Measurements from ENCODE around the gene SLC29A1. TPM values are rescaled to one million over a fixed set of nuclear protein-coding genes. Genes with fewer than 3 reads are reported as not detected.

Gene SLC29A1
- total RNA-seq, 4 donors from 2014 or later: 51.4 to 83.1 (median 63.8) TPM

- H3K4me1 ChIP-seq: no peaks in the 10 kb centered on the region
- no peak overlapping the region for H3K27ac ChIP-seq
- H3K27me3 ChIP-seq: no peaks in the 10 kb centered on the region
- H3K9me3 ChIP-seq: no peaks in the 10 kb centered on the region
- WGBS, 2 donors: 59 to 61% methylated on average over 2 of the region's 2 CpGs
- no peak overlapping the region for H3K4me3 ChIP-seq
- no peak for DNase-seq (ENCODE audit: low spot score in 2 of 2)
- H3K36me3 ChIP-seq: no peaks in the 10 kb centered on the region
- TF ChIP-seq, protein P1, sequence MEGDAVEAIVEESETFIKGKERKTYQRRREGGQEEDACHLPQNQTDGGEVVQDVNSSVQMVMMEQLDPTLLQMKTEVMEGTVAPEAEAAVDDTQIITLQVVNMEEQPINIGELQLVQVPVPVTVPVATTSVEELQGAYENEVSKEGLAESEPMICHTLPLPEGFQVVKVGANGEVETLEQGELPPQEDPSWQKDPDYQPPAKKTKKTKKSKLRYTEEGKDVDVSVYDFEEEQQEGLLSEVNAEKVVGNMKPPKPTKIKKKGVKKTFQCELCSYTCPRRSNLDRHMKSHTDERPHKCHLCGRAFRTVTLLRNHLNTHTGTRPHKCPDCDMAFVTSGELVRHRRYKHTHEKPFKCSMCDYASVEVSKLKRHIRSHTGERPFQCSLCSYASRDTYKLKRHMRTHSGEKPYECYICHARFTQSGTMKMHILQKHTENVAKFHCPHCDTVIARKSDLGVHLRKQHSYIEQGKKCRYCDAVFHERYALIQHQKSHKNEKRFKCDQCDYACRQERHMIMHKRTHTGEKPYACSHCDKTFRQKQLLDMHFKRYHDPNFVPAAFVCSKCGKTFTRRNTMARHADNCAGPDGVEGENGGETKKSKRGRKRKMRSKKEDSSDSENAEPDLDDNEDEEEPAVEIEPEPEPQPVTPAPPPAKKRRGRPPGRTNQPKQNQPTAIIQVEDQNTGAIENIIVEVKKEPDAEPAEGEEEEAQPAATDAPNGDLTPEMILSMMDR (IDR thresholded peaks at IDR 0.05): no peak
- TF ChIP-seq POLR2A (IDR thresholded peaks at IDR 0.05): no peak
- TF ChIP-seq EP300 (IDR thresholded peaks at IDR 0.05): no peak
Measured at GRCh38 chr6:44188819-44189218, 34.6 kb upstream of the SLC29A1 start.

GRCh38 chr6:44189257-44189656, 34.1 kb upstream of the SLC29A1 start:
- Histone ChIP-seq H3K27me3 (no peaks in the 10 kb centered on the region), H3K36me3 (no peaks in the 10 kb centered on the region), H3K27ac (no peak overlapping the region), H3K4me1 (no peaks in the 10 kb centered on the region), H3K4me3 (no peak overlapping the region), H3K9me3 (no peaks in the 10 kb centered on the region)
- DNase-seq (ENCODE audit: low spot score in 2 of 2): no peak
- TF ChIP-seq POLR2A (IDR thresholded peaks at IDR 0.05): no peak
- TF ChIP-seq, protein P1 (IDR thresholded peaks at IDR 0.05): no peak
- TF ChIP-seq EP300 (IDR thresholded peaks at IDR 0.05): no peak
- WGBS, 2 donors: 73% methylated on average over 2 of the region's 2 CpGs

DNA sequence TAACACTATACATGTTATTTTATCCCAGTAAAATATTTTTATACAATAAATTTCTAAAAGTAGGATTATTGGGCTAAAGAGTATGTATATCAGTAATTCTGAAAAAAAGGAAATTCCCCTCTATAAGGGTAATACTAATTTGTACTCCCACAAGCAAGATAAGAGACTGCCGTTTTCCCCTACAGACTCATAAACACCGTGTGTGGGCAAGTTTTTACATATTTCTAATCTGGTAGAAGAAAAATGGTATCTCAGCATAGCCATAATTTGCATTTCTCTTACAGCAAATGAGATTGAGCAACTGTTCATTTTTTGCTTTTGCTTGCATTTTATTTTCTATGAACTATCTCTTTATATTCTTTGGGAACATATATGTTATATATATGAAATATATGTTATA, 32.7 kb upstream of the SLC29A1 start:
- Histone ChIP-seq H3K36me3 (no peaks in the 10 kb centered on the region), H3K27me3 (no peaks in the 10 kb centered on the region), H3K9me3 (no peaks in the 10 kb centered on the region), H3K4me3 (no peak overlapping the region), H3K27ac (no peak overlapping the region), H3K4me1 (no peaks in the 10 kb centered on the region)
- WGBS, 2 donors: 26 to 30% methylated on average over 2 of the region's 2 CpGs
- TF ChIP-seq POLR2A (IDR thresholded peaks at IDR 0.05) (no peak), EP300 (IDR thresholded peaks at IDR 0.05) (no peak)
- TF ChIP-seq, protein P1 (IDR thresholded peaks at IDR 0.05): no peak
- no peak for DNase-seq (ENCODE audit: low spot score in 2 of 2)

GRCh38 chr6:44192428-44193041, 30.9 kb upstream of the SLC29A1 start:
- 53 to 61% methylated on average over 10 of the region's 10 CpGs for WGBS, 2 donors

DNA sequence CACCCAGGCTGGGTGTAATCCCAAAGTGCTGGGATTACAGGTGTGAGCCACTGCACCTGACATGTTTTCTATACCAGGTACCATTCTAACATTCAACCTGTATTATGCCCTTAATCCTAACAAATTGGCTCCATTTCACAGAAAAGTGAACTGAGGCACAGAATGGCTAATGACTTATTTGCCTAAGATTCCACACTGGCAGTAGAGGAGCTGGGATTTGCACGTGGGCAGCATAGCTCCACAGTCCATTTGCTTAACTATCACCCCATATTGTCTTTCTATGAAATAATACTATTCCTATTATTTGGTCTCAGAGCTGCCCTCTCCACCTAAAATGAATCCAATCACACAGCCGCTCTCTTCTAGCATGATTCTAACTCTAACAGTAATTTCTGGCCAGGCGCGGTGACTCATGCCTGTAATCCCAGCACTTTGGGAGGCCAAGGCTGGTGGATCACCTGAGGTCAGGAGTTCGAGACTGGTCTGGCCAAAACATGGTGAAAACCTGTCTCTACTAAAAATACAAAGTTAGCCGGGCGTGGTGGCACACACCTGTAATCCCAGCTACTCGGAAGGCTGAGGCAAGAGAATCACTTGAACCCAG, 30.0 kb upstream of the SLC29A1 start:
- H3K9me3 ChIP-seq: no peaks in the 10 kb centered on the region
- H3K36me3 ChIP-seq: no peaks in the 10 kb centered on the region
- no peak for DNase-seq (ENCODE audit: low spot score in 2 of 2)
- H3K4me1 ChIP-seq: no peaks in the 10 kb centered on the region
- TF ChIP-seq, protein P1 (IDR thresholded peaks at IDR 0.05): no peak
- TF ChIP-seq EP300 (IDR thresholded peaks at IDR 0.05): no peak
- TF ChIP-seq POLR2A (IDR thresholded peaks at IDR 0.05): no peak
- no peaks in the 10 kb centered on the region for H3K27me3 ChIP-seq
- WGBS, 2 donors: 87 to 93% methylated on average over 8 of the region's 8 CpGs
- no peak overlapping the region for H3K4me3 ChIP-seq
- H3K27ac ChIP-seq: no peak overlapping the region

More at GRCh38 chr6:44192428-44193041, 30.9 kb upstream of the SLC29A1 start:
- Histone ChIP-seq H3K36me3 (no peaks in the 10 kb centered on the region), H3K27ac (peak overlapping the region in 1 of 4 donors; percentile 41), H3K4me1 (no peaks in the 10 kb centered on the region), H3K9me3 (no peaks in the 10 kb centered on the region), H3K4me3 (no peak overlapping the region), H3K27me3 (no peaks in the 10 kb centered on the region)
- TF ChIP-seq, protein P1 (IDR thresholded peaks at IDR 0.05): no peak
- no peak for TF ChIP-seq POLR2A (IDR thresholded peaks at IDR 0.05)
- no peak for TF ChIP-seq EP300 (IDR thresholded peaks at IDR 0.05)
- DNase-seq (ENCODE audit: low spot score in 2 of 2): no peak
